NB4 (cell line): Measurements from ENCODE around the gene AFF3.

Experiments
- DNase-seq: peaks from one replicate; pipeline ENCODE4 v3.0.0; 2010; ENCODE audit warnings: low read depth
- H3K4me3 ChIP-seq: one replicate; pipeline ENCODE4 v1.5.1; 2011; ENCODE audit warnings: mild to moderate bottlenecking, low read depth, low read length, moderate library complexity
- MAX ChIP-seq: IDR thresholded peaks from 2 replicates; pipeline ENCODE4 v1.6.1; 2011; ENCODE audit warnings: low read depth, low read length
- MYC ChIP-seq: IDR thresholded peaks from 2 replicates; pipeline ENCODE4 v1.6.1; 2011; ENCODE audit warnings: low read depth, low read length
- POLR2A ChIP-seq: IDR thresholded peaks from 2 replicates; pipeline ENCODE4 v1.6.1; 2011; ENCODE audit warnings: mild to moderate bottlenecking; ENCODE audit not compliant: insufficient read length; ENCODE audit errors: extremely low read depth
- TF ChIP-seq, protein P1 (sequence below): IDR thresholded peaks from one replicate; pipeline ENCODE4 v1.5.1; 2012; ENCODE audit warnings: low read depth, low read length

Gene AFF3

GRCh38 chr2:99522157-99522556 is 620.2 kb downstream of the AFF3 start:
- no peak for DNase-seq
- TF ChIP-seq, protein P1, sequence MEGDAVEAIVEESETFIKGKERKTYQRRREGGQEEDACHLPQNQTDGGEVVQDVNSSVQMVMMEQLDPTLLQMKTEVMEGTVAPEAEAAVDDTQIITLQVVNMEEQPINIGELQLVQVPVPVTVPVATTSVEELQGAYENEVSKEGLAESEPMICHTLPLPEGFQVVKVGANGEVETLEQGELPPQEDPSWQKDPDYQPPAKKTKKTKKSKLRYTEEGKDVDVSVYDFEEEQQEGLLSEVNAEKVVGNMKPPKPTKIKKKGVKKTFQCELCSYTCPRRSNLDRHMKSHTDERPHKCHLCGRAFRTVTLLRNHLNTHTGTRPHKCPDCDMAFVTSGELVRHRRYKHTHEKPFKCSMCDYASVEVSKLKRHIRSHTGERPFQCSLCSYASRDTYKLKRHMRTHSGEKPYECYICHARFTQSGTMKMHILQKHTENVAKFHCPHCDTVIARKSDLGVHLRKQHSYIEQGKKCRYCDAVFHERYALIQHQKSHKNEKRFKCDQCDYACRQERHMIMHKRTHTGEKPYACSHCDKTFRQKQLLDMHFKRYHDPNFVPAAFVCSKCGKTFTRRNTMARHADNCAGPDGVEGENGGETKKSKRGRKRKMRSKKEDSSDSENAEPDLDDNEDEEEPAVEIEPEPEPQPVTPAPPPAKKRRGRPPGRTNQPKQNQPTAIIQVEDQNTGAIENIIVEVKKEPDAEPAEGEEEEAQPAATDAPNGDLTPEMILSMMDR: no peak
- TF ChIP-seq POLR2A (no peak), MAX (no peak), MYC (no peak)
- H3K4me3 ChIP-seq: no peak overlapping the region

DNA sequence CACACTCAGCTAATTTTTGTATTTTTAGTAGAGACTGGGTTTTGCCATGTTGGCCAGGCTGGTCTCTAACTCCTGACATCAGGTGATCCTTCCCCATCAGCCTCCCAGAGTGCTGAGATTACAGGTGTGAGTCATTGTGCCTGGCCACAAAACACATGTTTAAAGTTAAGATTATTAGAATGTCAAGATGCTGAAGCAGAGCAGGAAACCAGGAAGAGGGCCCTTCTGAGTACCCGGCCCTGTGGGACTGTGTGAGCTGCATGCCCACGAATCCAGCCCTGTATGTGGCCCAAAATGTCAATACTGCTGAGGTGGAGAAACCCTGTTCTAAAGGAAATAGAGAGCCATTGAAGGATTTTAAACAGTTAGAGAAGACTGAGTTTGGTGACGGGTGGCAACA is 621.6 kb downstream of the AFF3 start:
- no peak overlapping the region for H3K4me3 ChIP-seq

DNA sequence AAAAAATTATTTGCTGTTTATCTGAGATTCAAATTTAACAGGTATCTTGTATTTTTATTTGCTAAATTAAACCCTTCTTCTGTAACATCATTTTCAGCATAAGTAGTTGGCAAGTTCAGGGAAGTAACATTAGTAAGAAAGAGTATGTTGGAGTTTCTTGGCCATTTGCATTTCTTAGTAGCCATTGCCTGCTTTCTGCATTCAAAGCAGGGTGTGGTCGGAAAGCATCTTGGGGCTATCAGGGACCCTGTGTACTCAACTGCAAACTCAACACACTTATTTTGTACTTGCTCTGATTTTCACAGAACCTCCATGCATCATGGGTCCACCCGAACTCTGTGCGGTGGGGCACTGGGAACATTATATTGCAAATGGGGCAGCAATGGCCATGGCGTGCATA is 622.2 kb downstream of the AFF3 start:
- DNase-seq: no peak
- TF ChIP-seq POLR2A (no peak), MAX (no peak), MYC (no peak)
- TF ChIP-seq, protein P1: no peak
- no peak overlapping the region for H3K4me3 ChIP-seq

More for the DNA sequence above, 621.6 kb downstream of the AFF3 start:
- no peak for TF ChIP-seq MAX
- TF ChIP-seq POLR2A: no peak
- TF ChIP-seq, protein P1: no peak
- TF ChIP-seq MYC: no peak
- no peak for DNase-seq

DNA sequence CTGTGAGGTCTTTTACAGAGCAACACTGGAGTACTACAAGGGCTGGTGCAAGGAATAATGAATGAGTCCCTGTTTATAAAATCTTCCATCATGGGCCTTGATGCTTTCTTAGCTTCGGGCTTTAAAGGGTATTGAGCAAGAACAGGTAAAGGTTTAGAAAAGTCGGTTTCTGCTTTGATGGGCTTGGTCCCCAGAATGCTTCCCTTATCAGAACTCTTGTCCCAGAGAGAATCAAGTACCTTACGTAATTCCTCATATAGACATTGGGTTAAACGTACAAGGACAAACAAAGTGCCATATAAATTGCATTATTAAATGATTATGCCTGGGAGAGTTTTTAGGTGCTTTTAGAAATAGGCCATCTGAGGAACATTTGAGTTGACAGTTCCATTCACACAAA is 628.0 kb downstream of the AFF3 start:
- TF ChIP-seq POLR2A (no peak), MYC (no peak), MAX (no peak)
- TF ChIP-seq, protein P1: no peak
- H3K4me3 ChIP-seq: no peak overlapping the region
- no peak for DNase-seq

- TF ChIP-seq POLR2A (no peak), MYC (no peak), MAX (no peak)
- TF ChIP-seq, protein P1: no peak
- no peak for DNase-seq
- no peak overlapping the region for H3K4me3 ChIP-seq
These were observed 630.2 kb downstream of the AFF3 start for GRCh38 chr2:99512181-99512591.

DNA sequence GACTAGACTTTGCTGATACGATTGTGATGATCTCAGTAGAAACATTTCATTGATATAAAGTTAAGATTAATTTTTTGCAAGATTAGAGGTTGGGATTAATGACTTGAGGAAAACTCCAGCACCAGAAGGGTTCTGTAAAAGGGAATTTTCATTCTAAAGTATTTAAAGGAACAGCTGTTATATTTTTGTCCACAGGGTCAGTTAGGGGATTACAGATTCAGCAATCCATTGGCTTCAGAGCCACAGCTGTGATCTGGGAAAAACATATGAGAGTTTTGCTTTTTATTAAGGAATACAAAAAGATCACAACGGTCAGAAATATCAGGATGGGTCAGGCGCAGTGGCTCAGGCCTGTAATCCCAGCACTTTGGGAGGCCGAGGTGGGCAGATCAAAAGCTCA is 633.0 kb downstream of the AFF3 start:
- DNase-seq: no peak
- TF ChIP-seq MAX (no peak), POLR2A (no peak), MYC (no peak)
- TF ChIP-seq, protein P1: no peak
- no peak overlapping the region for H3K4me3 ChIP-seq
